Measurements from ENCODE around the gene SCN5A. TPM values are rescaled to one million over a fixed set of nuclear protein-coding genes. Genes with fewer than 3 reads are reported as not detected.

The SCN5A gene
- total and polyA plus RNA-seq, 2 of the 8 experiments (the other 6 are each of a cell fraction or from before 2014, with no cell fraction given) = 4.8 to 11.4 TPM

- ChIA-PET POLR2A (ENCODE audit: partially characterized antibody) (interaction anchor here (1.2 kb wide), 1 partner anchor 9 kb away, joined by 4 read pairs; no protein-coding TSS in a partner anchor), CTCF (ENCODE audit: partially characterized antibody) (interaction anchor here (1.1 kb wide), 1 partner anchor 20 kb away, joined by 3 read pairs; no protein-coding TSS in a partner anchor)
- Histone ChIP-seq H3K23ac (ENCODE audit: insufficient read length) (no peak overlapping the region), H3K4me3 (ENCODE audit: extremely low read depth in 1 of 4, insufficient read depth in 2 of 4, low read depth in 3 of 4, low read length in 4 of 4) (no peak overlapping the region), H3K36me3 (ENCODE audit: control insufficient read depth in 2 of 4, insufficient read depth in 4 of 4, low read length in 3 of 4) (no peaks in the 10 kb centered on the region; a peak in 1 of 8 replicates), H3K9ac (replicated peaks in 1 of 4; ENCODE audit: extremely low read depth in 1 of 4, low read depth in 3 of 4, low read length in 3 of 4) (no peak overlapping the region), H3K56ac (replicated peaks; ENCODE audit: insufficient read length, low read depth, low read length) (no peak overlapping the region), H3K79me2 (ENCODE audit: control insufficient read depth in 1 of 2, insufficient read depth in 2 of 2, low read length in 2 of 2) (no peaks in the 10 kb centered on the region), H3K27ac (ENCODE audit: low read depth, low read length) (no peak overlapping the region), H4K20me1 (replicated peaks in 1 of 2; ENCODE audit: control insufficient read depth in 1 of 2, insufficient read depth in 2 of 2, low read length in 2 of 2) (peaks cover 2% of the 10 kb centered on the region in 2 experiments), H2BK120ac (replicated peaks; ENCODE audit: low read depth, low read length) (no peak overlapping the region), H4K91ac (replicated peaks; ENCODE audit: insufficient read length, low read length) (no peak overlapping the region), H2AFZ (ENCODE audit: low read length) (no peak overlapping the region), H3K27me3 (replicated peaks in 1 of 4; ENCODE audit: control insufficient read depth in 3 of 4, extremely low read depth in 1 of 4, insufficient read depth in 3 of 4, low read length in 3 of 4) (no peaks in the 10 kb centered on the region), H3K4me1 (replicated peaks in 1 of 4; ENCODE audit: control insufficient read depth in 3 of 4, insufficient read depth in 4 of 4, low read length in 3 of 4) (no peaks in the 10 kb centered on the region), H3K9me3 (ENCODE audit: insufficient read depth in 2 of 2, low read depth in 1 of 2, low read length in 1 of 2) (no peaks in the 10 kb centered on the region), H2BK15ac (ENCODE audit: low read length) (no peak overlapping the region), H2BK20ac (ENCODE audit: low read length) (no peak overlapping the region), H3K79me1 (ENCODE audit: low read depth, low read length) (no peaks in the 10 kb centered on the region), H2BK5ac (ENCODE audit: low read depth, low read length) (no peak overlapping the region), H3K4me2 (ENCODE audit: insufficient read depth in 1 of 2, low read depth in 2 of 2, low read length in 2 of 2) (no peak overlapping the region), H3K23me2 (ENCODE audit: low read depth, low read length) (no peaks in the 10 kb centered on the region; the same call in 1 of the 2 replicates), H3K18ac (ENCODE audit: extremely low read depth, low read length) (no peak overlapping the region), H3K4ac (replicated peaks; ENCODE audit: insufficient read length, low read depth, low read length) (no peak overlapping the region), H2AK5ac (ENCODE audit: low read depth, low read length) (no peak overlapping the region), H4K5ac (ENCODE audit: insufficient read length, low read depth, low read length) (no peak overlapping the region), H2BK12ac (ENCODE audit: low read depth, low read length) (no peak overlapping the region), H4K8ac (ENCODE audit: extremely low read depth, insufficient read depth, low read length) (no peak overlapping the region), H3K14ac (ENCODE audit: insufficient read length) (no peak overlapping the region)
- WGBS, 2 experiments (ENCODE audit: extremely low coverage in 1 of 2, insufficient coverage in 1 of 2, insufficient read length in 1 of 2, insufficient replicate concordance in 2 of 2, low coverage in 1 of 2, low lambda C conversion rate in 2 of 2, missing lambda C conversion rate in 1 of 2) = 90% methylated on average over 7 of the region's 7 CpGs; no CpG with 5 or more reads in 1 of the 2 experiments
- no peak for DNase-seq (ENCODE audit: low read depth in 1 of 2, low spot score in 2 of 2)
- TF ChIP-seq CTCF (IDR thresholded peaks at IDR 0.05; ENCODE audit: control extremely low read depth in 1 of 3, insufficient read depth in 1 of 3, low read depth in 1 of 3, low read length in 3 of 3) (no peak), PHF8 (conservative IDR thresholded peaks at IDR 0.05; ENCODE audit: low read depth, low read length) (no peak), NRF1 (IDR thresholded peaks at IDR 0.05; ENCODE audit: low read depth, low read length) (no peak), SIN3A (conservative IDR thresholded peaks at IDR 0.05 in 1 of 2, IDR thresholded peaks at IDR 0.05 in 1 of 2; ENCODE audit: low read depth in 1 of 2, low read length in 2 of 2) (no peak), HDAC2 (IDR thresholded peaks at IDR 0.05; ENCODE audit: borderline replicate concordance in 1 of 2, low read depth in 2 of 2, low read length in 2 of 2) (no peak)
- no peak for FAIRE-seq
Measured at GRCh38 chr3:38602576-38603250, 46.8 kb downstream of the SCN5A start.
